ENCODE results near the gene ATP6V1F.
A peak's percentile ranks its signal among the peaks of the same experiment; 100 is the strongest.

Gene ATP6V1F

DNA sequence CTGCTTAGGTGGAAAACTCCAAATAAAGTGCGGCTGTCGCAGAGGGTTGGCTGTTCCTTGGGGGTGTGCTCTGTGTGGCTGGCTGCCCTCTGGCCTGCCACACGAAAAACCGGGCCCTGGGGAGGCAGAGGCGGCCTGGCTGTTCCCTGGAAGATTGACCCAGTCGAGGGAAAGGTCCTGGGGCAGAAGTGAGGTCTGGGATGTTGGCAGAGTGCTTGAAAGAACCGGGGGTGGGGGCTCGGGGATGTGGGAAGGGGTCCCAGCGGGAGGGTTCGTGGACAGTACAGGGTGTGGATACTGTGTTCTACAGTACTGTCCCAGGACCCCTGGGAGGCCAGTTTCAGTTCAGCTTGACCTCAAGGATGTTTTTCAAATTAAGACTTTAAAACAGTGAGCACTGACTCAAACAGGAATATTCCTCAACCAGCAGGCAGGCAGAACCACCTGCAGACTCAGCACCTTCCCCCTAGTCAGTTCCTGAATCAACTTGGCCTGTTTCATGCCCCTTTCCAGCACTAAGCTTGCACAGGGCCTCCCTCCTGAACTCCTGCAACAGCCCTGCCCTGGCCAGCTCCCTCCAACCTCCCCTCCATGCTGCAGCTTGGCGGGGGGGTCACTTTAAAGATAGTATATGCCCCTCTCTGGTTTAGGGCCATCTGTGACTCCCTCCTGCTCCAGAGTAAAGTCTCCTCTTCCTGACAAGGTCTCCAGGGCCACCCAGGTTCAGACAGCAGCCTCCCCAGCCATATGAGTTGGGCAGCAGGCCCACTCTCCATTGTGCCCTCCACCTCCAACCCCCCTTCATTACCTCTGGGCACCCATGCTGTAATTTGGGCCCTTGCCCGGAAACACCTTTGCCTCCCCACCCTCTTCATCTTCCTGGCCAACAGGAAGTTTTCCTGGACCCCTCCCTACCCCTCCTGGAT lies 3.2 kb upstream of the ATP6V1F start:
- H3K27ac ChIP-seq (ENCODE audit: low read length): no peak overlapping the region
- H2AFZ ChIP-seq (ENCODE audit: low read depth, low read length): peak overlapping the region; percentile 61; the same call in 1 of the 2 replicates
- peaks cover 29% of the 10 kb centered on the region for H3K4me1 ChIP-seq (ENCODE audit: low read length)
- H3K4me3 ChIP-seq (ENCODE audit: low read length): no peak overlapping the region
- H4K20me1 ChIP-seq (ENCODE audit: insufficient read depth, low read length): no peaks in the 10 kb centered on the region
- peak overlapping the region; percentile 25 for H3K4me2 ChIP-seq (ENCODE audit: low read length)
- H3K9ac ChIP-seq (ENCODE audit: low read length): no peak overlapping the region
- TF ChIP-seq, protein P1, sequence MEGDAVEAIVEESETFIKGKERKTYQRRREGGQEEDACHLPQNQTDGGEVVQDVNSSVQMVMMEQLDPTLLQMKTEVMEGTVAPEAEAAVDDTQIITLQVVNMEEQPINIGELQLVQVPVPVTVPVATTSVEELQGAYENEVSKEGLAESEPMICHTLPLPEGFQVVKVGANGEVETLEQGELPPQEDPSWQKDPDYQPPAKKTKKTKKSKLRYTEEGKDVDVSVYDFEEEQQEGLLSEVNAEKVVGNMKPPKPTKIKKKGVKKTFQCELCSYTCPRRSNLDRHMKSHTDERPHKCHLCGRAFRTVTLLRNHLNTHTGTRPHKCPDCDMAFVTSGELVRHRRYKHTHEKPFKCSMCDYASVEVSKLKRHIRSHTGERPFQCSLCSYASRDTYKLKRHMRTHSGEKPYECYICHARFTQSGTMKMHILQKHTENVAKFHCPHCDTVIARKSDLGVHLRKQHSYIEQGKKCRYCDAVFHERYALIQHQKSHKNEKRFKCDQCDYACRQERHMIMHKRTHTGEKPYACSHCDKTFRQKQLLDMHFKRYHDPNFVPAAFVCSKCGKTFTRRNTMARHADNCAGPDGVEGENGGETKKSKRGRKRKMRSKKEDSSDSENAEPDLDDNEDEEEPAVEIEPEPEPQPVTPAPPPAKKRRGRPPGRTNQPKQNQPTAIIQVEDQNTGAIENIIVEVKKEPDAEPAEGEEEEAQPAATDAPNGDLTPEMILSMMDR (IDR thresholded peaks at IDR 0.05; ENCODE audit: low read depth, low read length): no peak
- TF ChIP-seq EZH2phosphoT487 (IDR thresholded peaks at IDR 0.05; ENCODE audit: low read depth): no peak
- no peaks in the 10 kb centered on the region for H3K9me3 ChIP-seq (ENCODE audit: insufficient read depth, low read length)
- H3K79me2 ChIP-seq (ENCODE audit: low read length): peaks cover 18% of the 10 kb centered on the region
- no peaks in the 10 kb centered on the region for H3K36me3 ChIP-seq (replicated peaks; ENCODE audit: low read depth, low read length)
- no peaks in the 10 kb centered on the region for H3K27me3 ChIP-seq (ENCODE audit: low read depth, low read length)

DNA sequence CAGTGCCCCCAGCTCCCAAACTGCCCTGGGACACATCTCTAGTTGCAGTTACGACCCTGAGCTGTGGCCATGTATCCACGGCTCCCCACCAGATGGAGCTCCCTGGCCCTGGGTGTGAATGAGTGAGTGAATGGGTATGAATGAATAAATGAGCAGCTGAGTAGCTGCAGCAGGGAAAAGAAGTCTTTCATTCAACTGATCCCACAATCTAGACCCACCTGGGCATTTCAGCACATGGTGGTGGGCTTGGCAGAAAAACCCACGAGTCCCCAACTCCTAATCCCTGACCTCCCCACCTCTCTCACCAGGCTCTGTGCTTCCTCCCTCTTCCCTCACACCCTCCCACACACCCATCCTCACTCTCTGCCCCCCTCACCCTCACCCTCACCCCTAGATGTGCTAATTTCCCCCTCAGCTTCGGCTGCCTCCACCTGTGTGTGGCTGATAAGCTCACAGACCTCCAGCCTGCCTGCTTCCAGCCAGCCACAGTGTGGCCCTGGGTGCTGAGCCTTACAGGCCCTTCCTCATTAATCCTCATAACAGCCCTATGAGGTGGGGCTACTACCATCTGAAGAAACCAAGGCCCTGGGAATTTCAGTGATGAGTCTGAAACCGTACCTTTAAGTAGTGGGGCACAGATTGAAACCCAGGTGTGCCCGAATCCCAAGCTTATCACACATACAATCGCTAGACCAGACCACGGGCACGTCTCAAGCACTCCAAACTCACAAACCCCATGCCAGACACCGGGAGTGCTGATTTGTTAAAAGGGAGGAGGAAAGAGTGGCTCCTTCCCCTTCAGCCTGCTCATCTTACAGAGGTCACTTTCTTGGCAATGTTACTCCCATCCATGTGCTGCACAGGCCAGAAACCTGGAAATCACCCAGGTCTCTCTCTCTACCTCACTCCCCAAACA lies 2.2 kb upstream of the ATP6V1F start:
- Histone ChIP-seq H3K4me3 (ENCODE audit: low read length) (no peak overlapping the region), H3K9me3 (ENCODE audit: insufficient read depth, low read length) (no peaks in the 10 kb centered on the region), H3K9ac (ENCODE audit: low read length) (no peak overlapping the region), H3K27ac (ENCODE audit: low read length) (no peak overlapping the region), H3K36me3 (replicated peaks; ENCODE audit: low read depth, low read length) (peaks cover 6% of the 10 kb centered on the region), H2AFZ (ENCODE audit: low read depth, low read length) (peak overlapping the region; percentile 61; the same call in 1 of the 2 replicates), H3K27me3 (ENCODE audit: low read depth, low read length) (no peaks in the 10 kb centered on the region), H3K79me2 (ENCODE audit: low read length) (peaks cover 28% of the 10 kb centered on the region), H4K20me1 (ENCODE audit: insufficient read depth, low read length) (no peaks in the 10 kb centered on the region), H3K4me1 (ENCODE audit: low read length) (peaks cover 29% of the 10 kb centered on the region), H3K4me2 (ENCODE audit: low read length) (peak overlapping the region; percentile 25; the same call in 1 of the 2 replicates)
- TF ChIP-seq, protein P1 (IDR thresholded peaks at IDR 0.05; ENCODE audit: low read depth, low read length): peak; percentile 49
- no peak for TF ChIP-seq EZH2phosphoT487 (IDR thresholded peaks at IDR 0.05; ENCODE audit: low read depth)

DNA sequence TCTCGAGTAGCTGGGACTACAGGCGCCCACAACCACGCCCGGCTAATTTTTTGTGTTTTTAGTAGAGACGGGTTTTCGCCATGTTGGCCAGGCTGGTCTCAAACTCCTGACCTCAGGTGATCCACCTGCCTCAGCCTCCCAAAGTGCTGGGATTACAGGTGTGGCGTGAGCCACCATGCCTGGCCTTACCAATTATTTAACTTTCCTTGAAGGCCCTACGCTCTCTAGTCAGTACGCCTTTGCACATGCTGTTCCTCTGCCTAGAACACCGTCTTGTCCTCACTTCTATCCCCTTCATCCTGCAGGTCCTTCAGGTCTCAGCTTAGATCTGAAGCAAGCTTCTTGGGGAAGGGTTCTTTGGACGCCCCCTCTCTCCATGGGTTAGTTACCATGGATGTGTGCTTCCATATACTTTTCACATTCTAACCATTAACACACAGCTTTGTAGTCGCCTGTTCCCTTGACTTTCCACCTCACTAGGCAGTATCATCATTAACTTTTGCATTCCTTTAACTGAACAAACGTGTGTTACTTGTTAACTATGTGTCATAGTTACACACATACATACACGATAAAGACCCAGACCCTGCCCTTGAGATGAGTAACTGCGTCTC lies 592 bp upstream of the ATP6V1F start:
- Histone ChIP-seq H3K27me3 (ENCODE audit: low read depth, low read length) (no peaks in the 10 kb centered on the region), H2AFZ (ENCODE audit: low read depth, low read length) (peak overlapping the region; percentile 100), H3K4me1 (ENCODE audit: low read length) (peaks cover 29% of the 10 kb centered on the region), H3K79me2 (ENCODE audit: low read length) (peaks cover 30% of the 10 kb centered on the region), H3K9ac (ENCODE audit: low read length) (peak overlapping the region; percentile 84), H3K4me3 (ENCODE audit: low read length) (peak overlapping the region; percentile 93), H3K4me2 (ENCODE audit: low read length) (peak overlapping the region; percentile 99), H4K20me1 (ENCODE audit: insufficient read depth, low read length) (peaks cover 4% of the 10 kb centered on the region; the same call in 1 of the 2 replicates), H3K27ac (ENCODE audit: low read length) (peak overlapping the region; percentile 19; the same call in 1 of the 2 replicates), H3K36me3 (replicated peaks; ENCODE audit: low read depth, low read length) (peaks cover 20% of the 10 kb centered on the region), H3K9me3 (ENCODE audit: insufficient read depth, low read length) (no peaks in the 10 kb centered on the region)
- TF ChIP-seq EZH2phosphoT487 (IDR thresholded peaks at IDR 0.05; ENCODE audit: low read depth): no peak
- TF ChIP-seq, protein P1 (IDR thresholded peaks at IDR 0.05; ENCODE audit: low read depth, low read length): no peak
